Skin epidermis (tissue), 12 donors: ENCODE results near the gene AFF3.

Experiments
- H3K27ac ChIP-seq, 21 experiments: fragments of 200-600 bp; sonication (generic) in 11 of 21; one replicate each; pipeline ENCODE4 v1.5.0; 2020; ENCODE audit warnings: mild to moderate bottlenecking in 3 of 21, inconsistent platforms in 2 of 21, moderate library complexity in 2 of 21
- H3K4me3 ChIP-seq, 7 experiments: fragments of 200-600 bp; sonication (generic) in 2 of 7; one replicate each; pipeline ENCODE4 v1.5.0; 2020; ENCODE audit warnings: inconsistent platforms in 2 of 7, mild to moderate bottlenecking in 2 of 7, moderate library complexity in 1 of 7

The AFF3 gene

DNA sequence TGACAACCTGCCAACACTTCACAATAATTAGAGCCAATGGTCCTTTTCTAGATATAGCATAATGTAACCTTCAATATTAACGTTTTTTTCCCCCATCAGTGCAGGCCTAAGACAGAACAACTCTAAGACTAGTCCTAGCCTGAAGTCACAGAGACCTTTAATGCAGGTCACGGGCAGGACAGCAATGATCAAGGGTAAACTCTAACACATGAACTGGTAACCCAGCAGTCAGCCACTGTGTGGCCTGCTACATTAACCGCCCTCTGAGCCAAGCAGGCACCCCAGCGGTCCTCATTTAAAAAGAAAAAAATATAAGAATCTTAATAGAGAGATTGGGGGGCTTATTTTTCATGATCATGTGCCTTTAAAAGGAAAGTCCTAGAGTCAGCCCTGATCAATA lies 290.6 kb downstream of the AFF3 start:
- Histone ChIP-seq H3K27ac (no peak overlapping the region), H3K4me3 (no peak overlapping the region)

DNA sequence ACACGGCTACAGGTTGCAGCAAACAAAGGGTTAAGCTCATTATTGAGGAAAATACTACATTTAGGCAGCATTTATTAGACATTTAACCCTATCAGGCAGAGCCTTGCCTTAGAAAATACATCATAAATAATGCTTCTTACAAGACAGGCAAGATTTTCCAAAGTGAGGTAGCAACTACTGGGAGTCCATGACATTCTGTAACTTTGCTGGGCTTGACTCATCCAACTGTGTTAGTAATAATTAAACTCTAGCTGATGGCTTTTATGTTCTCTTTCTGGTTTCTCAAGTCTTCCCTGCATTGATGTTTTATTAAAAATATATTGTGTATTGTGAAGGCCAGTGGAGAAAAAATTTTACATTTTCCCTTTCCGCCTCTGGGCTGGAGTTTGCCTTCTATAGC lies 291.3 kb downstream of the AFF3 start:
- H3K4me3 ChIP-seq = no peak overlapping the region
- no peak overlapping the region for H3K27ac ChIP-seq

DNA sequence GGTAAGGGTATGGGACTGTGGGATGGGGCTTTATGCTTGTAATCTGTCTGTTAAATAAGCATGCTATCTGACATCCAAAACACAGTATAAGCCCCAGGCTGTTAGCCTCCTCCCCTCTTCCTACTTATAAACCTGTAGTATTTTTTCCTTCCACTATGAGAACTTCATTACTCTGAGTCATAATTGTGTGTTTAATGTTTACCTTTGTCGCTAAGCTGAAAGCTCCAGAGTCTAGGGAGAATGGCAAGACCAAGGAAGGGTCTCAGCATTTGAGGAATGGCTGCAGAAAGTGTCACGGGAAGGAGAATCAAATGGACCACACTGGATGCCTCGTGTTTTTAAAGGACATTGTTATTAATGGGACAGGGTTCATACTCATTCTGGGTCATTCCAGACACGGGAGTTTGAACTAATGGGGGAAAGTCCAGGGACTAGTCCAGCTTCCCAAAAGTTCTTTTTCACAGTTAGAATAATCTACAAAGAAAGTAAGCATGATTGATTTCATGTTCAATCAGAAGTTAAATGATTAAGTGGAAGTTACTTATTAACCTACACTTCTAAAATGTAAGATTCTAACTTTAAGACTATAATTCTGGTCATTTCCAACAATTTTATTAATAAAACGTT lies 292.2 kb downstream of the AFF3 start:
- no peak overlapping the region for H3K4me3 ChIP-seq
- H3K27ac ChIP-seq = no peak overlapping the region

DNA sequence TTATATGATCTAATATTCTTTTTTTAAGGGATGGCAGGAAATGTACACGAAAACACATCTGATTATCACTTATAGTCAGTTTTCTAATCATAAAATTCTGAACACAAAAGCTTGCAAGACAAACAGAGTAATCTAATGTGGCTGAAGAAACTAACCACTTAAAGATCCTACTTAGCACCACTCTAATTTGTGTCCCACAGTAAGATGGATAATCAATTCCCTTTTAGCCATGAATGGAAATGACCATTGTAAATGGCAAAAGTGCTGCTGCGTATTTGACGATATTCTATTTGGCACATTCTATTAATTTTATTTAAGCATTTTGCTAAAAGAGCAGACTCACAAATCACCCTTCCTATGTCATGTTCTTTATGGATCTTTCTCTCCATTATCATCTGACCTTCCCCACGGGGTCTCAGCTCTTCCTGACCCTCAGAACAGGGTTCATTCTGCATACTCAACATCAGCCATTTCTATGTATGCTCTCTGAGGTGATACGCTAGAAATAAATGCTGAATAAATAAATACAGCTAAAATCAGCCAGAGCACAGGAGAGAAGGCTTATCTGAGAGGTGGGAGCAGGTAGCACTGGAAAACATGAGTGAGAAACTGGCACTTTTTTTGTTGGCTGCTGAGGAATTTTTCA lies 295.8 kb downstream of the AFF3 start:
- H3K27ac ChIP-seq = no peak overlapping the region
- no peak overlapping the region for H3K4me3 ChIP-seq

DNA sequence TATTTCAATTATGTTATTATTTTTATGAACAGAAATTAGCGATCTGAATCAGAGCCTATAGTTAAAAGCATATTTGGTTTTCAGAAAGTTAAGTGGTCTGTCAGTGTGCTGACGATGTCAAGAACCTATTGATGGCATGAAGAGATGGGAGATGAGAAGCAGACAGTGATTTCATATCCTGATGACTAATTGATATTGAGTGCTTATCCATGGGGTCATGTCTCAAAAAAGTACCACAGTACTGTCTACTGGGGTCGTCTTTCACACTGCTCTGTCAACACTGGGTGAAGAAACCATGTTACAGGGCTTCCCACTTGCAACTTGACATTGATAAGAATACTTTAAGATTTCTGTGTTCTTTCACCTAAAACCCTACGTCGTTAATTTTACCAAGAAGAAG lies 297.1 kb downstream of the AFF3 start:
- H3K27ac ChIP-seq = no peak overlapping the region
- H3K4me3 ChIP-seq = no peak overlapping the region

DNA sequence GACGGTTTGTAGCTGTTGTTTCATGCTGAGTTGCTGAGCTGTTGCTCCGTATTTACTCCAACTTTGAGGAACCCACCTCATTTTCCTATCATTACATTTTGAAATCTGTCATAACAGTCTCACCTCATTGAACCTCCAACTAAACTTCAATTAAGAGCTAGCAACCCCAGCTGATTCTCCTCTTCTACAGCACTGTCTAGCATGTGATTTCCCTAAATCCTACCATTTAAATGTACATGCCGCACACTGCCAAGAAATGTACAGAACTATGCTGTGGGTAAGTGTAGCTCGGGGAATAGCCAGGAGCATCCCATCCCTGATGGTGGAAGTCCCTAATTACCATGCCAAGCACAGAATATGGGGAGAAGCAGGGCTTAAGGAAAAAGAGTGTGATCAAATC lies 299.9 kb downstream of the AFF3 start:
- no peak overlapping the region for H3K4me3 ChIP-seq
- no peak overlapping the region for H3K27ac ChIP-seq

DNA sequence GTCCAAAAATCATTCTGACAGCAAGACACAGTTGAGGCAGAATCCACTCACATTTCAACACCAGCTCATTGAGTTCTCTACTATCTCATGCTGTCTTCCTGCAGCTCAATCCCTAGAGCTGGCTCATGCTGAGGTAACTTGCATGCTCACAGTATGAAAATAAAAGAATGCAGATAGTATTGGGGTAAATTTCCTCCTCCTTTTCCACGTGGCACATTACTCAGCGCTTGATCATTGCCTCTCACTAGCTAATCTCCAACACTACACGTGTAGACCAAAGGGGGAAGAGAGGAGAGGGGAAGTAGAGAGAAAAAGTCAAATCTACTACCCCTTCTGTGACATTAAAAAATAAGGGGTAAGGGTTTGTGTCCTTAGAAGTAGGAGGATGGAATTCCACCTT lies 300.6 kb downstream of the AFF3 start:
- Histone ChIP-seq H3K4me3 (no peak overlapping the region), H3K27ac (no peak overlapping the region)

DNA sequence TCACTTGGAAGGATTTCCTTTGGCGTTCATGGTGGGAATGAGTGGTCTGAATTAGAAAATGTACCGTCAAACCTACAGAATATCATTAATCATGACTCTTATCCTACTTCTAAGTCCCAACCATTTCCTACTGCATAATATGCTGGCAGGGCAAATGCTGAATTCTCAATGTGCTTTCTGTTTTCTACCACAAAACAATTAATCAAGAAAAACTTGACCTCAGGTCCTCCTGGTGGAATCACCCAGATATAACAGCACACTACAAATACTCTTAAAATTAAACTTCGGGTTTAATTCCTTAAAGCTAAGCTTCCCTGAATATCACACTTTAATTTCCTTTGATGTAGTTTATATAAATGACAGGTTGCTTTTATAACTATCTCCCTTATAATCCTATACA lies 301.6 kb downstream of the AFF3 start:
- H3K4me3 ChIP-seq = no peak overlapping the region
- H3K27ac ChIP-seq = no peak overlapping the region

DNA sequence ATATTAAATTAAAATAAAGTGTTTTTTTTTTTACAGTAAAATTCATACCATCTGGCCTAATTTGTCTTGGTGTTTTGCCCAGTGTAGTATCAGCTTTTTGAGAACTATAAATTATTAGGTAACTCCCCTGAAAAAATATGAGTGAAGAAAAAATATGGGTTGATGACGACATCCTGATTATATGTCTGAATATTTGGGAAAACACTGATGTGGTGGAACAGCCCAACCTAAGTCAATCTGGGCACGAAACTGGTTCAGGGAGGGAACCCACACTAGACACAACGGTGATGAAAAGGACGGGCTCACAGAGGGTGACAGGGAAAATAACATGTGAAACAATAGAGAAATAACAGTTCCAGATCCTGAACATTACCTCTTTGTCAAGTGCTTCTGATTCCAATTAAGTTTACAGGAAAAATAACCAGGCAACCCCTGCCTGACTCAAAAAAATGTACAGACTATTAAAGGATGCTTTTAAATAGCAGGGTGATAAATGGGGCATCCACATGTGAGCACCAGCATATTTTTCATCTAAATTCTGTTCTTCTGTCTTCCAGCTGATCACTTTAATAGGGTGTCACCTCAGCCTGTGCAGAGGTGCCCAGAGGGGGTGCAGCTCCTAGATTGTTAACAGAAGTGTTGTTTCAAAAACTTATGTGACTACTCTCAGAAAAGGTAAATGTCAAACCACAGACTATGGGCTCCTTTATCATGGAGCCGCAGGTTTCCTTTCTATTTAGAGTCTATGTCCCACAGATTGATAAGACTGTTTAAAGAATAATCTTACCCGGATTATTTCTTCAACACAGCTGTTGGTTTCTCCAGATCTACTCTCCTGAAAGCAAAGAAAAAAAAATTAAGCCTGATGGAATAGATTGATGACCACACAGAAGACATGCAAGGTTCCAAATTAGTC lies 305.4 kb downstream of the AFF3 start:
- Histone ChIP-seq H3K4me3 (no peak overlapping the region), H3K27ac (no peak overlapping the region)

DNA sequence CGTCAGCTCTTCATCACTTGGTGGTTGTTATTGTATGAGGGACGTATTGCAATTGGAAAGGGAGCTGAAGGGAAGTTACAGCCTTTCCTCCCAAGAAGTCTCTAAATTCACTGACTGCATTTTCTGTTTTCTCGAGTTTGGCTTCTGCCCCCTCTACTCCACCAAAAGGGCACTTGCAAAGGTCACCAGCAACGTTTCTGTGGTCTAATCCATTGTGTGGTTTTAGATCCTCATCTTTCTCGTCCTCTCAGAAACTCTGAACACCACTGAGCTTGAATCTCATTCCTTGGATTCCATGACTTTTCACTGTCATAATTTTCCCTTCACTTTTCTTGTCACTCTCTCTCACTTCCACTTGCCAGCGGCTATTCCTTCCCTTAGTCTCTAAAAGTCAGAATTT lies 308.0 kb downstream of the AFF3 start:
- Histone ChIP-seq H3K4me3 (no peak overlapping the region), H3K27ac (no peak overlapping the region)

DNA sequence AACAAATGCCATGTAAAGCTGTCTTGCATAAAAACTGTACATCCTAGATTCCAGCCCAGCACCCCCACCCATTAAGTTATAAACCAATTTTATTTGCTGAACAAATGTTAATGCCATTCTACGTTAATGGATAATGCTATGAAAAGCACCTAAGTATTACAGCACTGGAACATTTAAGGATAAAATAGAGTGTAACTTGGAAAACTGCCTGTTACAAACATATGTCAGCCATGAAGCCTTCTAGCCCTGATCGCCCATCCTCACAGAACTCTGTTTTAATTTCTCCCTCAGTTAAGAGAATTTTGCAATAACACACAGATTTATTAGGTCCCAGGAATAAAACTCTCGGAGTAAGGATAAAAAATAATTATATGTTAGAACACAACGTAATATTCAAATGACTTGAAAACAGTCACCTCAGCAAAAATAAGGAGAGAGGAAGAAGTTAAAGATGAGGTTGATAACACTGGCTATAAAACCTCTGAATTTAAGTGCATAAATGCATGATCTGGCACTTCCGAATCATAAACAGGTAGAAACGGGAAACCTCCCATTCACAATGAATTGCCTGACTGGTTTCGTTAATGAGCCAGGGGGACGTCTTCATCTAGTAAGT lies 308.7 kb downstream of the AFF3 start:
- no peak overlapping the region for H3K27ac ChIP-seq
- H3K4me3 ChIP-seq = no peak overlapping the region

DNA sequence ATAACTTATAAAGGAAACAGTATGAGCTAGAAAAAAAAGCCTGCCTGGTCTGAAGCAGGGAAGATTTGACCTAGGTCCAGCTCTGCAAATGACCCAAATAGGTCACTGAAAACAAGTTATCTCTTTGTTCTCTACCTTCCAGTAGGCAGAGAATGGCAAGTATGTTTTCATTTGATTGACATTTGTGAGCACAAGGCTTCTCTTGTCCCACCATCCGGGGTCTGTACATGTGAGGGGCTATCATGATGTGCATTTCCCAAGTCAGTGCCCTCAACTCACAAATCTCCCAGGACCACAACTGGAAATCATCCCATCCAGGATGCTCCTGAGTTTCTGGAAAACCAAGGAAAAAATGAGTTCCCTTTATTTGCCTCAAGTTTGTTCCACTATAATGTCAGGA lies 309.5 kb downstream of the AFF3 start:
- no peak overlapping the region for H3K27ac ChIP-seq
- no peak overlapping the region for H3K4me3 ChIP-seq

DNA sequence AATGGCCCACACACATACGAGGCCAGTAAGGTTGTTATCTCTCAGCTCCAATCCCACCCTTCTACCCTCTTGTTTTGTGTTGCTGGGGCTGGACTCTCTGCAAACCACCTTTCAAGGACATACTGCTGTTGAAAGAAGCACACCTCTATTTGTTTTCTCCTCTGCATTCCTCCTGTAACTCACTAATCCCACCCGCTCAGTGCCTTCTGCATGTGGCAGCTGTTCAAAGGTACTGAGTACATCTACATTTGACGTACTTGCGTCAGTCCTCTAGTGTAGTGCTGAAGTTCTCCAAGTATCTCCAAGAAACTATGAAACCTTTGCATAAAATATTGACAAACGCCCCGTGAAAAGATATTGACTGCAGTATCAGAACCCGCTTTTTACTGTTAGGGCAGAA lies 310.6 kb downstream of the AFF3 start:
- no peak overlapping the region for H3K27ac ChIP-seq
- no peak overlapping the region for H3K4me3 ChIP-seq

DNA sequence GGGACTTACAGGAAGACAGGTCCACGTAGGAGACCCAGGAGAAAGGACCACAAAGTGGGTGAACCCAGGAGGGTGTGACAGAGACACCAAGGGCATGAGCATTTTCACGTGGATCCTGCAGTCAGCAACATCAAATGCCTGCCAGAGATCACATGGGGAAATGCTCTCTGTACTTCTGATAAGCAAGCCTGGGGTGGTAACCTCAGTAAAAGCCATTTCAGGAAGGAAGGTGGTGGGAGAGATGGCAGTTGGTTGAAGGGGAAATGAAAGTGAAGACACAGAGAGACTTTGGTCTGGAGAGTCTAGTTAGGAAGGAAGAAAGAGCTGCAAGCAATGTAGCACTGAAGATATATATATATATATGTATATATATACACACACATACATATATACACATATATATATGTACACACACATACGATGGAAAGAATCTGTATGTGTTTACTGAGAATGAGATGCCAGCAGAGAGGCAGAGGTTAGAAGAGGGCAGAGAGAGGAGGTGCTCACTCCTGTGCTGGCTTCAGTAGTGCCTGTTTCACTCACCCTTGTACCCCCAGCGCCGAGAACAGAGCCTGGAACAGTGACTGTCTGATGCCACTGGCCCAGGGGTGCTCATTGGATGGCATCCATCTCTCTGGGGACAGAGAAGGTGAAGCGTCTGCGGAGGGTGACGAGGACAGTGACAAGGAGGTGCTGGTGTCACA lies 314.9 kb downstream of the AFF3 start:
- Histone ChIP-seq H3K4me3 (no peak overlapping the region), H3K27ac (no peak overlapping the region)

DNA sequence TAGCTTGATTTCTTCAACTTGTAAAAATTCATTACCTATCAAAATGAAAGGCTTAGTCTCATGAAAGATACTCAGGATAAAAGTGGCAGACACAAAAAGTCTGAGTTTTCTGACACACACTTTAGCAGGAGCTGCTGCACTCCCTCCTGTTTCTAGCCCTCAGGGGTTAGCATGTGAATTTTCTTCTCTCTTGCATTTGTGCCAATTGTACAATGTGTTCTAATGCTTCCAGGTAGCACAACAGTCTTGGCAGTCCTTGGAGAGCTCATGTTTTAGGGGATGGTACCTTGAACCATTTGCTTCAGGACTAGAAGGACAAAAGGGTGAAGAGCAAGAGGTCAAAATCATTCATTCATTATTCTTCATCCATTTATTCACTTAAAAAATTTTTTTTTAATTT lies 316.8 kb downstream of the AFF3 start:
- no peak overlapping the region for H3K4me3 ChIP-seq
- H3K27ac ChIP-seq = no peak overlapping the region

DNA sequence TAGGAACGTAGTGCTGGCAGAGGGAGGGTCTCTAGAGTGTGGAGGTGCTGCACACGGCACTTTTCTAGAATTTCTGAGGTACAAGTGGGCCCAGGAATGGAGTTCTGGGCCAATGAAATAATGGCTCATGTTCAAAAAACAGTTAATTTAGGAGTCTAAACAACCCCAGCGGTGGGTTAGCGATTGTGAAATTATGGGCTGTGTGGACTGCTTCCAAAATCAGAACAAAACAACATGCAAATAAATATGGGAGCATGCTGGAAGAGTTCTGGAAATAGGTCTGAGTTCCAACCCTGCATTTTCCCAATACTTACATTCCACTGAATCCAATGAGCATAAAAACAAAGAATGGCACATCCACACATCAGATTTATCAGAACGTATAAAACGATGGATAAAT lies 317.6 kb downstream of the AFF3 start:
- no peak overlapping the region for H3K27ac ChIP-seq
- H3K4me3 ChIP-seq = no peak overlapping the region

DNA sequence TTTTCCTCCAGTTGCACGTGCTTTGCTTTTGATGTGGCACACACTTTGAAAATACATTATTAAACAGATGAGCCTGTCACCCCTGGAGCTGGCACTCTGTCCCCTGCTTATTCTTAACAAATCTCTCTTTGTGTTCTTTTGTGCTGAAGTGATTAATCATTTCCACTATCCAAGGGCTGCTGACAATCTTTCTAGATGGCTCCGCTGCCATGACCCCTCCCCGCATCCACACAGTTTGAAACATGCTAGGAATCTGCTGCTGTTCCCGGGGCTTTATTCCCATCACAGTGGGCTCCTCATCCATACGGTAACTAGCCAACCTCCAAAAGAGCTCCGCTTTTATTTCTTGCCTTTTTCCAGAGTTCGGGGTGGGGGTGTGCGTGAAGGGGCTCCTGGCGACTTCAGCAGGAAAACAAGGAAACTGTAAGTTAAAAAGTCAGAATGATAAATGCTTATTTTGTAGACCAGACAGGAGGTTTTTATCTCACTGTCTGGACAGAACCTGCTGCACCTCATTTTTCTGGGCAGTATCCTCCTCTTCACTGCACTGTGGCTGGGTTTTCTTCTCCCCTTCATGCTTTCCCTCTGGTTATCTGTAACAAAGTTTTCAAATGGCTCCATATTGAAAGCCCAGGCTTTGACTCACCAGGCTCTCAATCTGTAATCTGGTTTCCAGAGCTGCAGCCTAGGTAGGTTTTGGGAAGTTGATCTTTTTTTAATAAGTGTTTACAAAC lies 319.7 kb downstream of the AFF3 start:
- H3K4me3 ChIP-seq = no peak overlapping the region
- H3K27ac ChIP-seq = no peak overlapping the region

DNA sequence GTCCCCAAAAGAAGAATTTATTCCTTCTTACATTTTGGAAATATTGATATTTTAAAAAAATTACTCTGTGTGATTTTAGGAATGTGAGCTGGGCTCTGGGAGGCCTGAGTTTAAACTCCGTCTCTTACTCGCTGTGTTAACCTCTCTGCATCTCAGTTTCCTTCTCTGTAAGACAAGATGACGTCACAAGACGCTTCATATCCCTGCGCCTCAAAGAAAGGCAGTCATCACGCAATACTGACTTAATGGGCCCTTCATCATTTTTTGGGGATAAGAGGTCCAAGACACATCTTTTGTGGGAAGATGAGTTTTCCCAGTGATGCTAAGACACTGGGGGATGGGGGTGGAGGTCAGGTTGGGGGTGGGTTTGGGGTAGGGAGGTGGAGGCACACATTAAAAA lies 320.4 kb downstream of the AFF3 start:
- Histone ChIP-seq H3K4me3 (no peak overlapping the region), H3K27ac (no peak overlapping the region)

DNA sequence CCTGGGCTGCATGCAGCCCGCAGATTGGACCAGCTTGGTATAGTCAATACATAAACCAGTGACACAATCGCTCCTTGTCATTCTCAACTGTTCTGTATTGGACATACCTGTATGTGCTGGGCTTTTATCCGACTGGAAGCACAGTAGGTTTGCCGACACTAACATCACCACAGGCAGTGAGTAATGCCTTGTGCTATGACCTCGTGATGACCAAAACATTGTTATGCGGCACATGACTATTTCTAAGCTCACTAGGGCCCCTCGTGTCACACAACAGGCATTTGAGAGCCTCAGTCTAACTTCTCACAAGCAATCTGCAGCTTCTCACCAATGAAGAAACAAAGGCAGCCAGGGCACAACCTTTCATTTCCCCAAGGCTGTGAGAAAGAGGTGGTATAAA lies 320.8 kb downstream of the AFF3 start:
- Histone ChIP-seq H3K27ac (no peak overlapping the region), H3K4me3 (no peak overlapping the region)
